ENCODE results near the gene DIP2A.
"Not testable (repeated sequence)": the region's sequence is repeated elsewhere in the genome, so short reads cannot be mapped to it uniquely, and the experiment has no call there.

Gene DIP2A

DNA sequence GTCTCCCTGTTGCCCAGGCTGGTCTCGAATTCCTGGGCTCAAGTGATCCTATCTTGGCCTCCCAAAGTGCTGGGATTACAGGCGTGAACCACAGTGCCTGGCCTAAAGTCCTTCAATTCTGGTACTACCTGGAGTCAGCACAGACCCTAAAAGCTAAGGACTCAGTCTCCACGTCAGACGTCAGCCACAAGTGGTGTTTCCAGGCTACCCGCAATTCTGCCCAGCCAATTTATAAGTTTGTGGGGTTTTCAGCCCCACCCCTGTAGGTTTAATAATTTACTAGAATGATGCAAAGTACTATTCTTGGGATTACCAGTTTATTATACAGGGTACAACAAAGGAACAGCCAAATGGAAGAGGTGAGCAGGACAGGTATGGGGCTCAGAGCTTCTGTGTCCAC lies 10.6 kb upstream of the DIP2A start:
- DNase-seq (ENCODE audit: low read depth) = no peak
- TF ChIP-seq, protein P1, sequence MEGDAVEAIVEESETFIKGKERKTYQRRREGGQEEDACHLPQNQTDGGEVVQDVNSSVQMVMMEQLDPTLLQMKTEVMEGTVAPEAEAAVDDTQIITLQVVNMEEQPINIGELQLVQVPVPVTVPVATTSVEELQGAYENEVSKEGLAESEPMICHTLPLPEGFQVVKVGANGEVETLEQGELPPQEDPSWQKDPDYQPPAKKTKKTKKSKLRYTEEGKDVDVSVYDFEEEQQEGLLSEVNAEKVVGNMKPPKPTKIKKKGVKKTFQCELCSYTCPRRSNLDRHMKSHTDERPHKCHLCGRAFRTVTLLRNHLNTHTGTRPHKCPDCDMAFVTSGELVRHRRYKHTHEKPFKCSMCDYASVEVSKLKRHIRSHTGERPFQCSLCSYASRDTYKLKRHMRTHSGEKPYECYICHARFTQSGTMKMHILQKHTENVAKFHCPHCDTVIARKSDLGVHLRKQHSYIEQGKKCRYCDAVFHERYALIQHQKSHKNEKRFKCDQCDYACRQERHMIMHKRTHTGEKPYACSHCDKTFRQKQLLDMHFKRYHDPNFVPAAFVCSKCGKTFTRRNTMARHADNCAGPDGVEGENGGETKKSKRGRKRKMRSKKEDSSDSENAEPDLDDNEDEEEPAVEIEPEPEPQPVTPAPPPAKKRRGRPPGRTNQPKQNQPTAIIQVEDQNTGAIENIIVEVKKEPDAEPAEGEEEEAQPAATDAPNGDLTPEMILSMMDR (IDR thresholded peaks at IDR 0.05; ENCODE audit: control insufficient read depth, insufficient read depth, low read depth, low read length, missing control alignments) = no peak
- H3K4me3 ChIP-seq (ENCODE audit: control insufficient read depth, low read depth, low read length) = no peak overlapping the region

DNA sequence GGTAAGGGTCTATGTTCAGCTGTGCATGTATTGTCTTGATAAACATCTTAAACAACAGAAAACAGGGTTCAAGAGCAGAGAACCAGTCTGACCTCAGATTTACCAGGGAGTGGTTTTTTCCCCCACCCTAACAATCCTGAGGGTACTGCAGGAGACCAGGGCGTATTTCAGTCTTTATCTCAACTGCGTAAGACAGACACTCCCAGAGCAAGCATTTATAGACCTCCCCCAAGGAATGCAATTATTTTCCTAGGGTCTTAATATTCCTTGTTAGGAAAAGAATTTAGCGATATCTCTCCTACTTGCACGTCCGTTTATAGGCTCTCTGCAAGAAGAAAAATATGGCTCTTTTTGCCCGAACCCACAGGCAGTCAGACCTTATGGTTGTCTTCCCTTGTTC lies 9.8 kb upstream of the DIP2A start:
- DNase-seq (ENCODE audit: low read depth); H3K4me3 ChIP-seq (ENCODE audit: control insufficient read depth, low read depth, low read length): not testable (repeated sequence)

DNA sequence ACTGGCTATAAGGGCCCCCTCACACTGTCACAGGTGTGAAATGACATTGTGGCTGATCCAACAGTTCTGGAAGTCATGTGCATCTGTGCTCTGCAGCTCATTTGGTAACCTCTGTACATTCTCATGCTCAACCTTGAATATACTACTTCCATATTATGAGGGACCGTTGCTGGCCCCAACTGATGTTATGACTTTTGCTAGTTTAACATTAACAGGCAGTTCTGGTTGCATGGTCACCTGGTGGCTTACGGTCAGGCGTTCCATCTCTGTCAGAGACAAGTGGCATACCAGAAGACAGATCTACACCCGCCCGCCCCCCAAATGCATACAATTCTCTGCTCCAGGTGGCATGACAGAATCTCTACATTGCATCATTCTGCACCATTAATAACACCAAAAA lies 6.0 kb upstream of the DIP2A start:
- DNase-seq (ENCODE audit: low read depth) = no peak
- no peak overlapping the region for H3K4me3 ChIP-seq (ENCODE audit: control insufficient read depth, low read depth, low read length)
- TF ChIP-seq, protein P1 (IDR thresholded peaks at IDR 0.05; ENCODE audit: control insufficient read depth, insufficient read depth, low read depth, low read length, missing control alignments) = no peak

DNA sequence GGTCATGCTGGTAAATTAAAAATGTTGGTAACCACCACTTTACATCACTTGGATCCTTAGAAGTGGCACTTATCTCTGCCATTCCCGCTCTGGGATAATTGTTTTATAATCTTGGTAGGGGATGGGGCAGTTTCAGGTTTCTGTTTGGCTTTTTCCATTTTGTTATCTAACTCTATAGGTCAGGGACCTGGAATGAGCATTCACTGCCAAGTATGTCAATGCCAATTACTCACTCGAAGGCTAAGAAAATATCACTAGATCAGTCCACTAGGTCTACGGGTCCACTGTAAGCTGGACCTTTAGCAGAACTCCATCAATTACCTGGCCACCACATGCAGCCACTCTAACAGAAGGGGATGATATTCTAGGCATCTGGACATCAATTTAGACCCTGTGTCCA lies 4.5 kb upstream of the DIP2A start:
- H3K4me3 ChIP-seq (ENCODE audit: control insufficient read depth, low read depth, low read length) = no peak overlapping the region
- TF ChIP-seq, protein P1 (IDR thresholded peaks at IDR 0.05; ENCODE audit: control insufficient read depth, insufficient read depth, low read depth, low read length, missing control alignments) = no peak
- DNase-seq (ENCODE audit: low read depth) = no peak

DNA sequence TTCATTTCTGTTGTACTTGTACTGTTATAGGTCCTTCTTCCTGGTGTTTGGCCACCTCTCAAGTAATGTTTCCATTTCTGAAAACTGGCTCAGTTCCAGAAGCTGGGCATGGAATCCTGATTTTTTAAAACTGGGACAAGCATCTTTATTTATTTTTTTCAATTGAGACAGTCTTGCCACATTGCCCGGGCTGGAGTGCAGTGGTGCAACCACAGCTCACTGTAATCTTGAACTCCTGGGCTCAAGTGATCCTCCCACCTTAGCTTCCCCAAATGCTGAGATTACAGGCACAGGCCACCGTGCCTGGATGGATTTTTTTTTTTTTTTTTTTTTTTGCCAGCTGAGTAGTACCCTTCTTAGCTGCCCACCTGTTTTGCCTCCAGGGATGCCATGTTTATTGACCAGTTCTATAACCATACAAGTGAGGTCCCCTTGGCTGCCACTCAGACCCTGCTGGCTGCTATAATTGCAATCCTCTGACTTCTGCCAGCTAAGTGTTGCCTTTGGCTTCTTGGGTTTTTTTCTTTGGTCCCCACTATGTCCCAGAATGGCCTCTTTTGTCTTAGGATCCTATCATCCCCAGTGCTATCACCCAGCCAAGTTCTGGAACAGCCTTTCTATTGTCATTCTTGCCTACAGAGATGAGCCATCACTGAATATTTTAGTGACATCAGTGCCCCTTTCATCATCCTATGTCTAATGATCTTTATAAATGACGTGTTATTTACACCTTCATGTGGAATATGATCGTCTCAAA lies 3.9 kb upstream of the DIP2A start:
- DNase-seq (ENCODE audit: low read depth) = no peak
- H3K4me3 ChIP-seq (ENCODE audit: control insufficient read depth, low read depth, low read length) = no peak overlapping the region
- TF ChIP-seq, protein P1 (IDR thresholded peaks at IDR 0.05; ENCODE audit: control insufficient read depth, insufficient read depth, low read depth, low read length, missing control alignments) = no peak

DNA sequence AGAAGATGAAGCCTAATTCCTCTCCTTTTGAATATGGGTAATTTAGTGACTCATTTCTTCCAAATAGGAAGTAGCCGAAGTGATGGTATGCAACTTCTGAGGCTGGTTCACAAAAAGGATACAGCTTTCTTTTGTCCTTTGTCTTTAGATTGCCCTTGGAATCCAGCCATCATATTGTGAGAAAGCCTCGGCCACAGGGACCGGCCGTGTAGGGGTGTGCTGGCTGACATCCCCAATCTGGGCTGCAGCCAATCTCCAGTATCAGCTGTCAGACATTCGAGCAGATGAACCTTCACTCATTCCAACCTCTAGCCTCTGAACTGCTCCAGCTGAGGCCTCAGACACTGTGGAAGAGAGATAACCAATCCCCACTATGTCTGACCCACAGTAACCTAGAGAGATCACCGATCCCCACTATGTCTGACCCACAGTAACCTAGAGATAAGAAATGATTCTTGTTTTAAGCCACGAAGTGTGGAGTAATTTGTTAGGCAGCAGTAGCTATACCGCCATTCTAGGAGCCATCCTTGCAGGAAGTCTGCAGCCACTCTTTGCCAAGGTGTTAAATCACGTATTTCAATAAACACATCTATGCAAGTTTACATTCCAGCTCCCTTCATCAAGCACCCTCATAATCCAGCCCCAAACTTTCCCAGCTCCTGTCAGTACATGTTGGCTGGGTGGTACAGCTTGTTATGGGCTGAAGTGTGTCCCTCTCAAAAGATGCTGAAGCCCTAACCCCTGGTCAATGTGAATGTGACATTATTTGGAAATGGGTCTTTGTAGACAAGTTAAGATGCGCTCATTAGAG lies 2.9 kb upstream of the DIP2A start:
- TF ChIP-seq, protein P1 (IDR thresholded peaks at IDR 0.05; ENCODE audit: control insufficient read depth, insufficient read depth, low read depth, low read length, missing control alignments) = no peak
- no peak for DNase-seq (ENCODE audit: low read depth)
- H3K4me3 ChIP-seq (ENCODE audit: control insufficient read depth, low read depth, low read length) = no peak overlapping the region

DNA sequence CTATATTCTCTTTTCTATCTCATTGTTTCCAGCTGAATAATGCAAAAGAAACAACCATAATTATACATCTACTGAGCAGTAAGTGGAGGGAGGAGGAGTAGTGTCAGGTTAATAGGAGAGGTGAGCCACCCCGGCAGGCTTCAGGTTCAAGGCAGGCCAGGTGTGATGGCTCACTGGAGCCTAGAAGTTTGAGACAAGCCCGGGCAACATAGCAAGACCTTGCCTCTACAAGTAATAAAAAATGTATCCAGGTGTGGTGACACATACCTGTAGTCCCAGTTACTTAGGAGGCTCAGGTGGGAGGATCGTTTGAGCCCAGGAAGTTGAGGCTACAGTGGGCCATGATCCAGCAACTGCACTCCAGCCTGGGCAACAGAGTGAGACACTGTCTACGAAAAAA lies 1.9 kb upstream of the DIP2A start:
- TF ChIP-seq, protein P1 (IDR thresholded peaks at IDR 0.05; ENCODE audit: control insufficient read depth, insufficient read depth, low read depth, low read length, missing control alignments) = no peak
- no peak for DNase-seq (ENCODE audit: low read depth)
- no peak overlapping the region for H3K4me3 ChIP-seq (ENCODE audit: control insufficient read depth, low read depth, low read length)

Measured in AG09309 (cell line).